Measurements from ENCODE around the gene ASB1.

ASB1 gene

GRCh38 chr2:238426568-238427434 lies at the start of gene ASB1:
ASB1 (plus strand) TSS chr2:238426927; CDS start chr2:238427071, 144 bp downstream.
- peak; percentile 97 for DNase-seq

DNA sequence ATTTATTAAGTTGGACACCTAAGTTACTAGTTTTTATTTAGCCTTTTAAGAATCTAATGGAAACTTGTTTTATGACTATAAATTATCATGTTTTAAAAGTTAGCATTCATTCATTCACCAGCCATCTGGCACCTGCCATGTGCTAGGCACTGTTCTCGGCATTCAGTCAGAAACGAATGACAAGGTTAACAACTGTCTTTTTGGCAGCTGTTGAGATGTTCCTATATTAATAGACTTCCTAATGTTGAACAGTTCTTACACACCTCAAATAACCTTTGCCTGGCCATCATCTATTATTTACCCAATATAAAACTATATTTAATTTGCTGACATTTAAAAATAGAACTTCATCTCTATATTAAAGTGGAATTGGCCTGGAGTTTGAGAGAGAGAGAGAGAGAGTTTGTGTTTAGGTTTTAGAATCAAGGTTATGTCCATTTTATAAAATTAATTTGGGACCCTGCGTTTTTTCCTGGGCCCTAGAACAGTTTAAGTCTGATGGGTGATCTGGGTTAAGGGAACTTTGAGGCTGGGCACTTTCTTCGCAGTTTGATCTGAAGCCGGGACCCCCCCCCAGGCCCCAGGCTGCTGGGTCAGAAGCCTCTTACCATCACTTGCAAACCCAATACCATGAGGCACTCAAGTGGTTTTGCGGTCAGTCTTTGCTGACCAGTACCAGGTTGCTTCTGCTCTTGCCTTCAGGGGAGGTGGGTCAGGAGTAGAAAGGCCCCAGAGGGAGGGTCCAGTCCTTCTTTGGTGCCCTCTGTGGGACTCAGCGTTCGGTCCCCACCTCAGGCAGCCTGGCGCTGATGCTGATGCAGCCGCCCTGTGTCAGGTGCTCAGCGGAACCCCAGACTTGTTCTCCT lies 48.3 kb upstream of the ASB1 start:
- no peak for DNase-seq

GRCh38 chr2:238379096-238379810 lies 47.5 kb upstream of the ASB1 start:
- DNase-seq: no peak

GRCh38 chr2:238380336-238380735 lies 46.4 kb upstream of the ASB1 start:
- no peak for DNase-seq

DNA sequence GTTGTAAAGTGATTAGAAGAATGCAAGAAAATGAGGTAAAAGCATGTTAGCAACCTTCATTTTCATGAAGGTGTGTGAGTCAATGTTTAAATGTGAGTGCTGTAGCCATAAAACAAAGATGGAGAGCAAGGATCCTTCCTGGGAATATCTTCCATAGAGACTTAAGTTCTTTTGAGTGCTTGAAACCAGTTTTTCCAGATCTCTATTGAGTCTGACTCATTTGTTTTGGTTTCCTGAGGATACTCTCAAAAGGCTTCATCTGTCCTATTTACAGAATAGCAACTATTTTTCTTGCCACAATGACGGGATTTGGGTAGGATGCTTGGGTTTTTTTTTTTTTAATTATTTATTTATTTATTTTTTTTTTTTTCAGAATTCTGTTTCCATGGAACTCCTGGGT lies 45.9 kb upstream of the ASB1 start:
- no peak for DNase-seq

DNA sequence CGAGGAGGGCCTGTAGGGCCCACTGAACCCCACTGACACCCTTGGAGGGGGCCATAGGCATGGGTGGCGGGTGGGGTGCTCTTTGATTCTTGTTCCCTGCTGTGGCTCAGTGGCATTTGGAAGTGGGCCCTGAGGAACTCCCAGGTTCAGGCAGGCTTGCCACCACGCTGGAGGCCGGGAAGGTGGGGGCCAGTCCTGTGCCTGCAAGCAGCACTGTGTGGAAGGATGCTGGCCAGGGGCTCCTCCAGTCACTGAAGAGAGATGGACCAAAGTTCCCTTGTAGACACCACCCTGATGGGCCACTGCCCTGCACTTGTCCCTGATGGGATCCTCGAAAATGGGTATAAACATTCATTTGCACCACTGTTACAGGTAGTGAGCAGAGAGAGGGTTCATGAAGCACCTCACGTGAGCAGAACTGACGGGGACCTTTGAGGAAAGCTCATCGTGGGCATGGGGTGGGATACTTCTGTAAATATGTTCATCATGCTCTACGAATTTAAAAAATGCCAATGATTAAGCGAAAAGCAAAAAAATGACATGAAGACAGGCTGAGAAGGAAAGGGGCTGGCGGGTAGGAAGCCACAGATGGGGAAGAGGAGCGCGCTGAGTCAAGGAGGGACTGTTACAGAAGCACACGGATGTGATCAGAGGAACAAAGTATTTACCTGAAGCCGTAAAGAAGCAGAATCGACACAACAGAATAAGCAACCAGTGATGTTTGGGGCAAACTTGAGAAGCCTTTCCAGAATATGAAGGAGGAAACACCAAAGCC lies 45.2 kb upstream of the ASB1 start:
- no peak for DNase-seq

GRCh38 chr2:238382381-238382781 lies 44.3 kb upstream of the ASB1 start:
- DNase-seq: no peak

- DNase-seq: no peak
Measured at GRCh38 chr2:238383135-238383534, 43.6 kb upstream of the ASB1 start.

DNA sequence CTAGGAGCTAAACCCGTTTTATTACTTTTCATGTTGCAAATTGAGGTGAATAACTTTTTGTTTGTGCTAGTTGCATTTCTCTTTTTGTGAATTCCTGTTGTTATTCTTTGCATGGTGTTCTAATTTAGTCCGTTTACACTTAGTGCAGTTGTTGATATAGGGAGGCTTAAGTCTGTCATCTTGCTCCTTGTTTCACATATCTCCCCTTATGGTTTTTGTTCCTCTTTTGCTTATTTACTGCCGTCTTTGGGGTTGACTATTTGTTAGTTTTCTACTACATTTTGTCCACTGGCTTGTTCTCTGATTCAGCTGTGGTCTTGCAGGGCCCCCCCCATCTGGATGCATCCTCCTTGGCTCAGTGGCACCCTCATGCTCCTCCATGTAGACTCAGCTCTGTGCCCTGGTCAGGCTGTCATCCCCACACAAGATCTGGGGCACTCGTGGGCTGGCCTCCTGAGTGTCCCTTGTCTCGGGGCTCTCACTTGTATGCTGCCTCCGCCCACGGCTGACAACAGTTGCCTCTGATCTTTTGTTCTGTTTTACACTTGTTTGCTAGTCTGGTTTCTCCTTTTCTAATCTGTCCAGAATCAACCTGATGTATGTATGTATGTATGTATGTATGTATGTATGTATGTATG lies 42.9 kb upstream of the ASB1 start:
- no peak for DNase-seq

GRCh38 chr2:238387332-238387731 lies 39.4 kb upstream of the ASB1 start:
- no peak for DNase-seq

DNA sequence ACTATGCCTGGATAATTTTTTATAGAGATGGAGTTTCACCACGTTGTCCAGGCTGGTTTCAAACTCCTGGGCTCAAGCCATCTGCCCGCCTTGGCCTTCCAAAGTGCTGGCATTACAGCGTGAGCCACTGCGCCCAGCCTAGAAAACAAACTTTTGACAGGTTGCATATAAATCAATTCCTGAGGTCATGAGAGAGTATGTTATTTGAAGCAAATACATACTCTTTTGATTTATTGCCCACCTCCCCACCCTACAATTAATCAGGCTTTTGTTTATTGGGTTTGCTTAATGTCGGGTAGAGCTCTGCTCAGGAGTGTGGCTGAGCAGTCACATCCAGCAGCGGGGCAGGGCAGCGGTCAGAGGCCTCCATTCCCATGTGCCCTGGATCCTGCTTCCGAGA lies 37.9 kb upstream of the ASB1 start:
- no peak for DNase-seq

DNA sequence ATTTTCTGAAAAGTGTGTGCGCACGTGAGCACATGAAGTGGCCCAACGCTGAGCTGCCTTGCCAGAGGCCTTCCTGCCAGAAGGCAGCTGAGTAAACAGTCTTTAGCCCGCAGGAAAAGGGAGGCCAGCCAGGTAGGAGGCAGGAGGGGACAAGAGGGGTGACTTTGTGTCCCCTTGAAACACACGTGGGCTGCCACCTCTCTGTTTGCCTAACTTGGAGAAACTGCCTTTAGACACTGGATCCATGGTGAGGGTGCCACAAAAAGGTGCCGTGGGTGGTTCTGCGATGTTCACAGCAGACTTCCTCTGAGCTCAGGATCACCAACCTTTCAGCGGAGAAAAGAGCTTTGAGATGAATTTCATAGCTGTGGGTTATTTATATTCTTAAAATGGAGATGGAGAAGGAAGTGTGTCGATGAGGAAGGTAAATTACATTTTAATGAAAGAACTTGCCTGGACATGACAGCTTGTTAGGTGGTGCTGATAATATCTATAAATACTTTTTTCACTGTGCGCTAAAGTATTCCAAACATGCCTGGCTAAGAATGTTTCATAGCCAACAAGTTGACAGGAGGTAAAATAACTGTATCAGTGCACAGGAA lies 36.6 kb upstream of the ASB1 start:
- DNase-seq: no peak

- no peak for DNase-seq
Measured at GRCh38 chr2:238391042-238391689, 35.6 kb upstream of the ASB1 start.

GRCh38 chr2:238396663-238397062 lies 30.1 kb upstream of the ASB1 start:
- no peak for DNase-seq

GRCh38 chr2:238397356-238397755 lies 29.4 kb upstream of the ASB1 start:
- no peak for DNase-seq

DNA sequence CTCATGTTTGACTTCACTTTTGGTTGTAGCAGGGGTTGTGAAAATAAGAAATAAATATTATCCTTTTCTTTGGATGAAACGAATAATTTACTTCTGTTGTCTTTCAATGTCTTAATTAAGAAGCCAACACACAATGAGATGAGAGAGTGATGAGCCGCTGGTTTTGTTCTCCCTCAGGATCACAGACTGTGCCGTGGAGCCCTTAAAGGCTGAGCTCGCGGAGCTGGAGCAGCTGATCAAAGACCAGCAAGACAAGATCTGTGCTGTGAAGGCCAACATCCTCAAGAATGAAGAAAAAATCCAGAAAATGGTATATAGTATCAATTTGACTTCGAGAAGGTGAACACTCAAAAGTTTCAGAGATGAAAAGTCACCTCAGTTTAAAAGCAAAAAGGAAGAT lies 28.1 kb upstream of the ASB1 start:
- DNase-seq: no peak

DNA sequence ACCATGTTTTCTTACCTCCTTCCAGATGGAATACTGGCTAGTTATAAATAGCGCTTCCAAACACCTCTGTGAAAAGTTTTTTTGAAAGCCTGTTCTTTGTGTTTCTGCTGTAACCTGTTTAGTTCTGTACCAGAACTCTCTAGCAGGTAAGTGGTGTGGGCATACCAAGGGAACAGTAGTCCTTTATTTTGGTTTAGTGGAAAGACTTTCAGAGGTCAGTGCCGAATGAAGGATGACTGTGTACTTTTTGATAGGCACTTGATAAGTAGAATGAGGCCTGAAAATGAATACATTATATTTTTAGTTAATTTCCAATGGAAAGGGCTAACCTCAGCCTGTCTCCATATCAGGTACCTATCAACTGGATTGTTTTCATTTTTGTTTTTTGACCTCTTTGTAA lies 27.6 kb upstream of the ASB1 start:
- DNase-seq: no peak

GRCh38 chr2:238401551-238401950 lies 25.2 kb upstream of the ASB1 start:
- no peak for DNase-seq

GRCh38 chr2:238403632-238404405 lies 22.9 kb upstream of the ASB1 start:
- DNase-seq: no peak
